Activated CD4-positive, alpha-beta memory T cell treated with anti-CD3 and anti-CD28 coated beads for 36 hours (primary cell): ENCODE measurements around the gene BLOC1S3. TPM values are rescaled to one million over a fixed set of nuclear protein-coding genes. Genes with fewer than 3 reads are reported as not detected.

Experiments used
- CTCF ChIA-PET: fragments of 350-600 bp; sonication (Branson Sonifier 250); formaldehyde crosslinking; loops from one replicate; lab custom pipeline; 2021; ENCODE audit warnings: antibody characterized with exemption, inconsistent platforms; lab: Charles Lee
- POLR2A ChIA-PET: fragments of 350-600 bp; sonication (Branson Sonifier 250); formaldehyde crosslinking; loops from one replicate; lab custom pipeline; 2021; ENCODE audit warnings: antibody characterized with exemption; lab: Charles Lee
- DNase-seq: peaks from one replicate; pipeline ENCODE4 v3.0.0-alpha.2; 2020
- H3K27ac Mint-ChIP-seq: one replicate; pipeline ENCODE4 v1.8.0; 2021; ENCODE audit warnings: mixed read lengths
- H3K27me3 Mint-ChIP-seq: one replicate; pipeline ENCODE4 v1.8.0; 2021; ENCODE audit warnings: mixed read lengths
- H3K36me3 Mint-ChIP-seq: one replicate; pipeline ENCODE4 v1.8.0; 2021; ENCODE audit warnings: mixed read lengths
- H3K4me1 Mint-ChIP-seq: one replicate; pipeline ENCODE4 v1.8.0; 2021; ENCODE audit warnings: low read depth, mixed read lengths
- H3K4me3 Mint-ChIP-seq: one replicate; pipeline ENCODE4 v1.8.0; 2021; ENCODE audit warnings: mild to moderate bottlenecking, mixed read lengths
- H3K9me3 Mint-ChIP-seq: one replicate; pipeline ENCODE4 v1.8.0; 2021; ENCODE audit warnings: mixed read lengths
- intact Hi-C: fragments of 100-400 bp; cut with micrococcal nuclease; formaldehyde crosslinking; loops from one replicate; pipeline ENCODE4 v1.15.1; 2023
- total RNA-seq, 2 experiments: library from RNA; stranded (reverse); gene quantifications; one replicate each; pipeline ENCODE4 v1.2.3, GENCODE V29; 2021

The BLOC1S3 gene
- total RNA-seq, 2 experiments from 2014 or later, result 10.4 to 11.8 TPM

GRCh38 chr19:45179072-45179891 is 698 bp downstream of the BLOC1S3 start:
- ChIA-PET POLR2A (interaction anchor here (1.2 to 2.9 kb wide), 6 partner anchors 13 to 177 kb away, joined by 3 to 15 read pairs (median 8); partner anchors contain the start of gene PPP1R37), CTCF (interaction anchor here (1.1 to 1.7 kb wide), 7 partner anchors 8 to 300 kb away, joined by 3 to 8 read pairs (median 4); partner anchors contain the start of genes PPP1R37 and TOMM40)
- Mint-ChIP-seq H3K27ac (peak overlapping the region; percentile 92), H3K9me3 (no peaks in the 10 kb centered on the region), H3K27me3 (no peaks in the 10 kb centered on the region), H3K36me3 (peaks cover 5% of the 10 kb centered on the region), H3K4me3 (peak overlapping the region; percentile 94), H3K4me1 (peaks cover 34% of the 10 kb centered on the region)
- DNase-seq, result peak; percentile 53
- intact Hi-C loops, result loop anchor here (5.0 to 10.0 kb wide), 4 partner anchors 102 to 427 kb away; partner anchors contain the start of genes GEMIN7, PPM1N, RTN2 and ZNF296

DNA sequence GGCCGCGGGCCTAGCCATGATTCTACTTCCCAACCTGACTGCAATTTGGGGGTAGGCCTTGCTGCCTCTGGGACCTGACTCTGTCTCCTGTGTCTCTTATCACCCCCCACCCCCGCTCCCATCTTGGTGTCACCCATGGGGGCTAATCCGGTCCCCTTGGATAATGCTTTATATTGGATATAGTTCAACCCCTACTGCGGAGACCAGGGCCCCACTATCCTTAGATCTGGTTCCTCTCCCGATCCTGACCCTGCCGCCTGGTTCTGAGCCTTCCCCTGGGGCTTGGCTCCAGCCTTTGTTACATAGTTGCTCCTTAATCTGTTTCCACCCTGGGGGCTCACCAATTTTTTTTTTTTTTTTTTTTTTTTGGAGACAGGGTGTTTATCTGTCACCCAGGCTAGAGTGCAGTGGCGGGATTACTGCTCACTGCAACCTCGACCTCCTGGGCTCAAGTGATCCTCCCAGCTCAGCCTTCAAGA is 1.3 kb downstream of the BLOC1S3 start:
- no peaks in the 10 kb centered on the region for H3K9me3 Mint-ChIP-seq
- H3K36me3 Mint-ChIP-seq, result peaks cover 5% of the 10 kb centered on the region
- H3K4me1 Mint-ChIP-seq, result peaks cover 35% of the 10 kb centered on the region
- intact Hi-C loops, result loop anchor here (5.0 to 10.0 kb wide), 4 partner anchors 103 to 428 kb away; partner anchors contain the start of genes GEMIN7, PPM1N, RTN2 and ZNF296
- H3K27ac Mint-ChIP-seq, result peak overlapping the region; percentile 33
- no peak for DNase-seq
- peak overlapping the region; percentile 94 for H3K4me3 Mint-ChIP-seq
- ChIA-PET POLR2A (interaction anchor here (2.9 kb wide), 1 partner anchor 16 kb away, joined by 15 read pairs; no protein-coding TSS in a partner anchor), CTCF (no interaction called here)
- no peaks in the 10 kb centered on the region for H3K27me3 Mint-ChIP-seq

DNA sequence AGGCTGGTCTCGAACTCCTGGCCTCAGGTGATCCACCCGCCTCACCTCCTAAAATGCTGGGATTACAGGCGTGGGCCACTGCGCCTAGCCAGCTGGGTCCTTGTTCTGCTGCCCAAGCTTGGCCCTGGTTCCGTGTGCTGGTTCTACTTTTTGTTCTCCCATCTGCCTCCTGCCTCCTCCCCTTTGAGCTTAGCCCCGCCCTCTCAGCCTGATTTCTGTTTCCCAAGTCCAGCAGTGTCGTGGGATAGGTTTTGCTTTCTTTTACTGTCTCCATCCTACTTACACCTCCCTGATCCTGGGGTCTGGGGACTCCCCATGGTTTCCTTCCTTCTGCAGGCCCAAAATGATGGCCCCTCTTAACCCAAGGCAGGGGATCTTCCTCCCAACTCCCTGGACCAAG is 2.4 kb downstream of the BLOC1S3 start:
- no peaks in the 10 kb centered on the region for H3K27me3 Mint-ChIP-seq
- ChIA-PET POLR2A (no interaction called here), CTCF (no interaction called here)
- DNase-seq, result no peak
- H3K4me1 Mint-ChIP-seq, result peaks cover 28% of the 10 kb centered on the region
- peak overlapping the region; percentile 50 for H3K4me3 Mint-ChIP-seq
- no peak overlapping the region for H3K27ac Mint-ChIP-seq
- no peaks in the 10 kb centered on the region for H3K9me3 Mint-ChIP-seq
- peaks cover 5% of the 10 kb centered on the region for H3K36me3 Mint-ChIP-seq
- intact Hi-C loops, result no loop called here

DNA sequence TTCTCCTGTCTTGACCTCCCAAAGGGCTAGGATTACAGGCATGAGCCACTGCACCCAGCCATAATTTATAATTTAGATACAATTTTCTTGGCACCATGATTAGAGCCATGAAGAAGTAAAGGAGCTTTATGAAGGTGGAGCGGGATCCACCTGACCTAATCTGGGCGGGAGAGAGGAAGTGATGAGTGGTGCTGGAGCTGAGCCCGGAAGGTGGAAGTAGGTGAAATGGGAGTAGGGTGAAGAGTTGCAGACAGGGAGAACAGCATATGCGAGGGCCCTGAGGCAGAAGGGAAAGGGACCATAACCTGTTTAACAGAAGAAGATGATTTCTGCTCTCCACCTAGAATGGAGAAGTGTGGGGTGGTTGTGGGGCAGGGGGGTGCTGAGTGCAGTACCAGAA is 4.2 kb downstream of the BLOC1S3 start:
- Mint-ChIP-seq H3K4me1 (peaks cover 23% of the 10 kb centered on the region), H3K9me3 (no peaks in the 10 kb centered on the region), H3K27ac (no peak overlapping the region), H3K4me3 (no peak overlapping the region), H3K36me3 (peaks cover 5% of the 10 kb centered on the region), H3K27me3 (no peaks in the 10 kb centered on the region)
- ChIA-PET CTCF (interaction anchor here (1.3 to 1.4 kb wide), 2 partner anchors 13 to 156 kb away, joined by 4 read pairs; no protein-coding TSS in a partner anchor), POLR2A (interaction anchor here (0.6 kb wide), 1 partner anchor 501 kb away, joined by 3 read pairs; no protein-coding TSS in a partner anchor)
- DNase-seq, result no peak
- intact Hi-C loops, result no loop called here

DNA sequence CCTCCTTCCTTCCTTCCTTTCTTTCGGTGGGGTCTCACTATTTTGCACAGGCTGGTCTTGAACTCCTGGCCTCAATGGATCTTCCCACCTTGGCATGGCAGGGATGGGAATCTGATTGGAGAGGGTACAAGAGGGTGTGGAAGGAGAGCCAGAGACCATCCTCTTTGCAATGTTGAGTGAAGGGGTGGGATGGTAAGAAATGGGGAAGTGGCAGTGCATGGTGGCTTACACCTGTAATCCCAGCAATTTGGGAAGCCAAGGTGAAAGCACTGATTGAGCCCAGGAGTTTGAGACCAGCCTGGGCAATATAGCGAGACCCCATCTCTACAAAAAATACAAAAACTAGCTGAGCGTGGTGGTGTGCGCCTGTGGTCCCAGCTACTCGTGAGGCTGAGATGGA is 5.5 kb downstream of the BLOC1S3 start:
- no peak overlapping the region for H3K4me3 Mint-ChIP-seq
- no peaks in the 10 kb centered on the region for H3K9me3 Mint-ChIP-seq
- H3K27ac Mint-ChIP-seq, result no peak overlapping the region
- intact Hi-C loops, result no loop called here
- peaks cover 5% of the 10 kb centered on the region for H3K36me3 Mint-ChIP-seq
- POLR2A ChIA-PET, result no interaction called here
- H3K4me1 Mint-ChIP-seq, result peaks cover 23% of the 10 kb centered on the region
- H3K27me3 Mint-ChIP-seq, result no peaks in the 10 kb centered on the region
- DNase-seq, result no peak
- CTCF ChIA-PET, result no interaction called here

GRCh38 chr19:45186509-45187334 is 8.1 kb downstream of the BLOC1S3 start:
- DNase-seq, result no peak
- Mint-ChIP-seq H3K9me3 (peaks cover 4% of the 10 kb centered on the region), H3K4me3 (no peak overlapping the region), H3K36me3 (no peaks in the 10 kb centered on the region), H3K27me3 (no peaks in the 10 kb centered on the region), H3K27ac (no peak overlapping the region), H3K4me1 (peaks cover 4% of the 10 kb centered on the region)
- ChIA-PET POLR2A (no interaction called here), CTCF (interaction anchor here (0.7 to 2.6 kb wide), 10 partner anchors 8 to 197 kb away, joined by 3 to 11 read pairs (median 3); partner anchors contain the start of genes BLOC1S3 and TRAPPC6A)
- intact Hi-C loops, result no loop called here

DNA sequence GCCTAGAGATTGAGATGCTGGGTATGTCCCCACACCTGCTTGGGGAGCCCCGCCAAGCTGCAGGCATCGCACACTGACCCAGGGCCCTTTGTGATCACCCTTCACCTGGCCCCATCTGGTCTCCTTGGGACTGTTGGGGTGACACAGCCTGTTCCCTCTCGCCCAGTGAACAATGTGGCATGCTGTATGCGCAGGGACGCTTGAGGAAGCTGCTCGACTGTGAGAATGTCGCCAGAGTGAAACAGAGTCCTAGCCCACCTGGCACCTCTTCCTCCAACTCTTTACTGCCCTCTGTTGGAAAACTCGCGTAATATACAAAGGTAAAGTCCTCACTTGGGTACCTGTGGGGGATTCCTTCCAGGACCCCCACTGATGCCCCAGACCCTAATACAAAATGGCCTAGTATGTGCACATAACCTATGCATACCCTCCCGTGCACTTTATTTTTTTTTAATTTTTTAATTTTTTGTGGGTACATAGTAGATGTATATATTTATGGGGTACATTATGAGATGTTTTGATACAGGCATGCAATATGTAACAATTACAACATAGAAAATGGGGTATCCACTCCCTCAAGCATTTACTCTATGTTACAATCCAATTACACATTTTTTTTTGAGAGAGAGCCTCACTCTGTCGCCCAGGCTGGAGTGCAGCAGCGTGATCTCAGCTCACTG is 9.0 kb downstream of the BLOC1S3 start:
- peak; percentile 36 for DNase-seq
- Mint-ChIP-seq H3K9me3 (peaks cover 4% of the 10 kb centered on the region), H3K4me1 (peaks cover 4% of the 10 kb centered on the region), H3K27me3 (no peaks in the 10 kb centered on the region), H3K27ac (no peak overlapping the region), H3K36me3 (no peaks in the 10 kb centered on the region), H3K4me3 (no peak overlapping the region)
- ChIA-PET POLR2A (no interaction called here), CTCF (interaction anchor here (0.7 to 2.6 kb wide), 12 partner anchors 9 to 198 kb away, joined by 3 to 11 read pairs (median 3); partner anchors contain the start of genes BLOC1S3, MARK4 and TRAPPC6A)
- intact Hi-C loops, result no loop called here

- H3K9me3 Mint-ChIP-seq, result peaks cover 4% of the 10 kb centered on the region
- H3K36me3 Mint-ChIP-seq, result no peaks in the 10 kb centered on the region
- ChIA-PET CTCF (no interaction called here), POLR2A (no interaction called here)
- no peak overlapping the region for H3K27ac Mint-ChIP-seq
- intact Hi-C loops, result loop anchor here (5.0 kb wide), 1 partner anchor 147 kb away; no protein-coding TSS in a partner anchor
- peaks cover 2% of the 10 kb centered on the region for H3K4me1 Mint-ChIP-seq
- no peak overlapping the region for H3K4me3 Mint-ChIP-seq
- H3K27me3 Mint-ChIP-seq, result no peaks in the 10 kb centered on the region
- no peak for DNase-seq
Observed at GRCh38 chr19:45189971-45190370, 11.4 kb downstream of the BLOC1S3 start.

DNA sequence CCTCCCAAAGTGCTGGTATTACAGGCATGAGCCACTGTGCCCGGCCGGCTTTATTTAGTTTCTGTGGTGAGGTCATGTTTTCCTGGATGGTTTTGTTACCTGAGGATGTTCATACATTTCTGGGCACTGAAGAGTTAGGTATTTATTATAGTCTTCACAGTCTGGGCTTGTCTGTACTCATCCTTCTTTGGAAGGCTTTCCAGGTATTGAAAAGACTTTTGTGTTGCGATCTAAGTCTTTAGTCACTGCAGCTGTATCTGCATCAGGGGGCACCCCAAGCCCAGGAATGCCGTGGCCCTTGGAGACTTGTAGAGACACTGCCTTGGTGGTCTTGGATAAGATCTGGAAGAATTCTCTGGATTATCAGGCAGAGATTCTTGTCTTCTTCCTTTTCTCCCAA is 12.8 kb downstream of the BLOC1S3 start:
- Mint-ChIP-seq H3K4me1 (peaks cover 2% of the 10 kb centered on the region), H3K9me3 (peaks cover 4% of the 10 kb centered on the region), H3K4me3 (no peak overlapping the region), H3K36me3 (no peaks in the 10 kb centered on the region), H3K27ac (no peak overlapping the region), H3K27me3 (no peaks in the 10 kb centered on the region)
- DNase-seq, result no peak
- ChIA-PET POLR2A (no interaction called here), CTCF (no interaction called here)
- intact Hi-C loops, result loop anchor here (5.0 kb wide), 1 partner anchor 146 kb away; no protein-coding TSS in a partner anchor

DNA sequence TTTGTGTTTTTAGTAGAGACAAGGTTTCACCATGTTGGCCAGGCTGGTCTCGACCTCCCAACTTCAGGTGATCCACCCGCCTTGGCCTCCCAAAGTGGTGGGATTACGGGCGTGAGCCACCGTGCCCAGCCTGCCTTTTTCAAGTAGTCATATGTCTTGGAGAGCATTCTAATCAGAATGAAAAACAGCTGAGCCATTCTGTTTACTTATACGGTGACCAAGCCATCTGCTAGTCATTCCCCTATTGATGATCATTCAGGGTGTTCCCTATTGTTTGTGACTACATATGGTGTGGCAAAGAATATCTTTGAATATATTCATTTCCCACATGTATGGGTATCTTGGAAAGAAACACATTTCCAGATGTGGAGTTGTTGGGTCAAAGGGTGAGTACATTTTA is 17.2 kb downstream of the BLOC1S3 start:
- no peak for DNase-seq
- ChIA-PET CTCF (no interaction called here), POLR2A (no interaction called here)
- intact Hi-C loops, result no loop called here
- H3K27ac Mint-ChIP-seq, result no peak overlapping the region
- no peaks in the 10 kb centered on the region for H3K9me3 Mint-ChIP-seq
- H3K36me3 Mint-ChIP-seq, result no peaks in the 10 kb centered on the region
- H3K4me1 Mint-ChIP-seq, result no peaks in the 10 kb centered on the region
- no peak overlapping the region for H3K4me3 Mint-ChIP-seq
- H3K27me3 Mint-ChIP-seq, result no peaks in the 10 kb centered on the region

DNA sequence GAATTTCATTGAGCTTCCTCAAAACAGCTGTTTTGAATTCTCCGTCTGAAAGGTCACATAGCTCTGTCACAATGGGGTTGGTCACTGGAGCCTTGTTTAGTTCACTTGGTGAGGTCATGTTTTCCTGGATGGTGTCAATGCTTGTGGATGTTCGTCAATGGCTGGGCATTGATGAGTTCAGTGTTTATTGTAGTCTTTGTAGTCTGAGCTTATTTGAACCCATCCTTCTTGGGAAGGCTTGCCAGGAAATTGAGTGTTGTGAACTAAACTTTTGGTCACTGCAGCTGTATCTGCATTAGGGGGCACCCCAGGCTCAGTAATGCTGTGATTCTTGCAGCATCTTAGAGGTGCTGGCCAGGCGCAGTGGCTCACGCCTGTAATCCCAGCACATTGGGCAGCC is 22.0 kb downstream of the BLOC1S3 start:
- no peak for DNase-seq
- POLR2A ChIA-PET, result no interaction called here
- no peak overlapping the region for H3K4me3 Mint-ChIP-seq
- intact Hi-C loops, result no loop called here
- no peaks in the 10 kb centered on the region for H3K4me1 Mint-ChIP-seq
- no peaks in the 10 kb centered on the region for H3K9me3 Mint-ChIP-seq
- H3K27me3 Mint-ChIP-seq, result no peaks in the 10 kb centered on the region
- no peaks in the 10 kb centered on the region for H3K36me3 Mint-ChIP-seq
- CTCF ChIA-PET, result interaction anchor here (0.7 to 1.2 kb wide), 2 partner anchors 48 to 138 kb away, joined by 4 to 6 read pairs; no protein-coding TSS in a partner anchor
- H3K27ac Mint-ChIP-seq, result no peak overlapping the region
